Peyer's patch (tissue), 4 donors: ENCODE data around the gene SPART. TPM values are rescaled to one million over a fixed set of nuclear protein-coding genes. Genes with fewer than 3 reads are reported as not detected.
"Not testable (repeated sequence)": the region's sequence is repeated elsewhere in the genome, so short reads cannot be mapped to it uniquely, and the experiment has no call there.

ENCODE experiments used
- DNase-seq, 3 donors: peaks; one replicate each; pipeline ENCODE4 v3.0.0-alpha.2; 2017 to 2019
- H3K27ac ChIP-seq, 4 donors: fragments of 200-600 bp; sonication (generic); one replicate each; pipeline ENCODE4 v1.5.1; 2016 to 2019
- H3K27me3 ChIP-seq, 2 donors: fragments of 200-600 bp; sonication (generic); one replicate each; pipeline ENCODE4 v1.5.1; 2019
- H3K36me3 ChIP-seq, 3 donors: fragments of 200-600 bp; sonication (generic); one replicate each; pipeline ENCODE4 v1.5.1; 2016 to 2019
- H3K4me1 ChIP-seq, 4 donors: fragments of 200-600 bp; sonication (generic); one replicate each; pipeline ENCODE4 v1.5.1; 2016 to 2019
- H3K4me3 ChIP-seq, 4 donors: fragments of 200-600 bp; sonication (generic); 1 replicate in 3 of 4; 2 replicates in 1 of 4; pipeline ENCODE4 v1.5.1; 2016 to 2019; ENCODE audit warnings: mild to moderate bottlenecking in 1 of 4
- H3K9me3 ChIP-seq, 4 donors: fragments of 200-600 bp; sonication (generic); one replicate each; pipeline ENCODE4 v1.5.1; 2016 to 2019; ENCODE audit warnings: mild to moderate bottlenecking in 1 of 4
- CTCF ChIP-seq, 6 experiments: fragments of 450-650 bp in 4 of 6; fragments of 200-600 bp in 2 of 6; sonication (generic) in 1 of 6; IDR thresholded peaks; one replicate each; pipeline ENCODE4 v1.5.1; 2017 to 2019; ENCODE audit warnings: antibody characterized with exemption in 6 of 6, mild to moderate bottlenecking in 3 of 6, moderate library complexity in 1 of 6
- POLR2A ChIP-seq, 2 donors: fragments of 450-650 bp; IDR thresholded peaks; one replicate each; pipeline ENCODE4 v1.5.1; 2017; ENCODE audit warnings: antibody characterized with exemption in 2 of 2, mild to moderate bottlenecking in 2 of 2, moderate library complexity in 2 of 2
- total RNA-seq, 4 donors: library from RNA; depleted of rRNA; stranded (reverse); fragments of >200 nt; gene quantifications; one replicate each; pipeline ENCODE4 v1.1.0, GENCODE V29; 2016

SPART gene
- total RNA-seq, 4 donors from 2014 or later, result 6.8 to 34.7 (median 14.5) TPM

GRCh38 chr13:36323951-36324566 is 22.1 kb downstream of the SPART start:
- H3K9me3 ChIP-seq, result no peaks in the 10 kb centered on the region
- H3K4me1 ChIP-seq, result no peaks in the 10 kb centered on the region
- H3K27ac ChIP-seq, result no peak overlapping the region
- H3K27me3 ChIP-seq, result no peaks in the 10 kb centered on the region
- H3K4me3 ChIP-seq, result no peak overlapping the region
- no peak for DNase-seq
- H3K36me3 ChIP-seq, result peaks cover 0 to 25% (median 0%) of the 10 kb centered on the region in 3 donors
- TF ChIP-seq CTCF (IDR thresholded peaks at IDR 0.05) (no peak), POLR2A (IDR thresholded peaks at IDR 0.05) (no peak)

- H3K4me3 ChIP-seq, result no peak overlapping the region
- no peak for DNase-seq
- no peaks in the 10 kb centered on the region for H3K27me3 ChIP-seq
- H3K27ac ChIP-seq, result no peak overlapping the region
- H3K4me1 ChIP-seq, result no peaks in the 10 kb centered on the region
- H3K36me3 ChIP-seq, result peaks cover 0 to 23% (median 0%) of the 10 kb centered on the region in 3 donors
- H3K9me3 ChIP-seq, result no peaks in the 10 kb centered on the region
- TF ChIP-seq POLR2A (IDR thresholded peaks at IDR 0.05) (no peak), CTCF (IDR thresholded peaks at IDR 0.05) (no peak)
Observed at GRCh38 chr13:36323408-36323807, 22.8 kb downstream of the SPART start.

GRCh38 chr13:36319793-36320192 is 26.4 kb downstream of the SPART start:
- H3K36me3 ChIP-seq, result not testable (repeated sequence)

GRCh38 chr13:36313047-36313969 is 32.9 kb downstream of the SPART start:
- H3K4me3 ChIP-seq, result no peak overlapping the region
- H3K27ac ChIP-seq, result no peak overlapping the region
- peaks cover 0 to 23% (median 0%) of the 10 kb centered on the region in 3 donors for H3K36me3 ChIP-seq
- no peaks in the 10 kb centered on the region for H3K9me3 ChIP-seq
- DNase-seq, result no peak
- H3K27me3 ChIP-seq, result no peaks in the 10 kb centered on the region
- TF ChIP-seq CTCF (IDR thresholded peaks at IDR 0.05) (no peak), POLR2A (IDR thresholded peaks at IDR 0.05) (no peak)
- no peaks in the 10 kb centered on the region for H3K4me1 ChIP-seq

More at GRCh38 chr13:36319793-36320192, 26.4 kb downstream of the SPART start:
- not testable (repeated sequence) for DNase-seq, H3K4me1 ChIP-seq, H3K27ac ChIP-seq, H3K4me3 ChIP-seq, H3K27me3 ChIP-seq, H3K9me3 ChIP-seq

GRCh38 chr13:36310417-36311108 is 35.6 kb downstream of the SPART start:
- H3K4me1 ChIP-seq, result no peaks in the 10 kb centered on the region
- DNase-seq, result no peak
- H3K27me3 ChIP-seq, result no peaks in the 10 kb centered on the region
- H3K9me3 ChIP-seq, result no peaks in the 10 kb centered on the region
- H3K36me3 ChIP-seq, result peaks cover 0 to 23% (median 0%) of the 10 kb centered on the region in 3 donors
- TF ChIP-seq CTCF (IDR thresholded peaks at IDR 0.05) (no peak), POLR2A (IDR thresholded peaks at IDR 0.05) (no peak)
- H3K27ac ChIP-seq, result no peak overlapping the region
- no peak overlapping the region for H3K4me3 ChIP-seq
